HG02943 (cell line): ENCODE results near the gene CAND1.
"Not testable (repeated sequence)": the region's sequence is repeated elsewhere in the genome, so short reads cannot be mapped to it uniquely, and the experiment has no call there.

Experiments
- ATAC-seq: cut with Tn5 transposase; IDR thresholded peaks from one replicate; pipeline ENCODE4 v1.9.1; 2021; ENCODE audit warnings: mild to moderate bottlenecking, low read depth, moderate library complexity; ENCODE audit not compliant: unreplicated experiment

Gene CAND1

DNA sequence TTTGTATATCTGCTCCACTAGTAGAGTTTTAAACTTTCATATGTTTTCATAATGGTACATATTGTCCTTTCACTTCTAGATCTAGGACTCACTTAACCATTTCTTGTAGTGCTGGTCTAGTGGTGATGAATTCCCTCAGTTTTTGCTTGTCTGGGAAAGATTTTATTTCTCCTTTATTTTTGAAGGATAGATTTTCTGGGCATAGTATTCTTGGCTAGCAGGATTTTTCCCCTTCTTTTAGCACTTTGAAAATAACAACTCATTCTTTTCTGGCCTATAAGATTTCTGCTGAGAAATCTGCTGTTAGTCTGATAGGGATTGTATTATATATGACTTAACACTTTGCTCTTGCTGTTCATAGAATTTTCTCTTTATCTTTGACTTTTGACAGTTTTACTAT lies 69.3 kb downstream of the CAND1 start:
- ATAC-seq = no peak

DNA sequence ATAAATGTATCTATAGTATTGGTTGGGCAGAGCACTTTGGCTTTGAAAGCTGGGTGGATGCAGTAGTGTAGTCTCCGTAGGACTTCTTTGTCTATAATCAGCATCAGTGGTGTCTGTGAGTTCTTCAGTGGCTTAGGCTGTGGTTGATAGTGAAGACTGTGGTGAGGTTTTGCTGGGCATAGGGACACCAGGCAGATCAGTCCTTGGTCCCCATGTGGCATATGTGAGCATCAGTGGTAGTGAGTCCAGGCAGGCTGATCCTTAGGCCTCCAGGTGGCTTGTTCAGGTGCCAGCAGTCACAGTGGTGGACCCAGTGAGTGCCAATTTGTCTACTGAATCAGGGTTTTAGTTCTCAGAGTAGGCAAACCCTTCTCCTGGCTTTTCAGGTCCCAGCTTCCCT lies 70.4 kb downstream of the CAND1 start:
- ATAC-seq = no peak

DNA sequence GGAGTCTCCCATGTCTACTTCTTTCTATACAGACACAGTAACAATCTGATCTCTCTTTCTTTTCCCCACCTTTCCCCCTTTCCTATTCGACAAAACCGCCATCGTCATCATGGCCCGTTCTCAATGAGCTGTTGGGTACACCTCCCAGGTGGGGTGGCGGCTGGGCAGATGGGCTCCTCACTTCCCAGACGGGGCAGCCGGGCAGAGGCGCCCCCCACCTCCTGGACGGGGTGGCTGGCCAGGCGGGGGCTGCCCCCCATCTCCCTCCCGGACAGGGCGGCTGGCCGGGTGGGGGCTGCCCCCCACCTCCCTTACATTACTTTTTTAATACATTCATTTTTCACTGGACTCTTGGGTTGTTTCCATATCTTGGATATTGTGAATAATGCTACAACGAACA lies 71.9 kb downstream of the CAND1 start:
- ATAC-seq = not testable (repeated sequence)

DNA sequence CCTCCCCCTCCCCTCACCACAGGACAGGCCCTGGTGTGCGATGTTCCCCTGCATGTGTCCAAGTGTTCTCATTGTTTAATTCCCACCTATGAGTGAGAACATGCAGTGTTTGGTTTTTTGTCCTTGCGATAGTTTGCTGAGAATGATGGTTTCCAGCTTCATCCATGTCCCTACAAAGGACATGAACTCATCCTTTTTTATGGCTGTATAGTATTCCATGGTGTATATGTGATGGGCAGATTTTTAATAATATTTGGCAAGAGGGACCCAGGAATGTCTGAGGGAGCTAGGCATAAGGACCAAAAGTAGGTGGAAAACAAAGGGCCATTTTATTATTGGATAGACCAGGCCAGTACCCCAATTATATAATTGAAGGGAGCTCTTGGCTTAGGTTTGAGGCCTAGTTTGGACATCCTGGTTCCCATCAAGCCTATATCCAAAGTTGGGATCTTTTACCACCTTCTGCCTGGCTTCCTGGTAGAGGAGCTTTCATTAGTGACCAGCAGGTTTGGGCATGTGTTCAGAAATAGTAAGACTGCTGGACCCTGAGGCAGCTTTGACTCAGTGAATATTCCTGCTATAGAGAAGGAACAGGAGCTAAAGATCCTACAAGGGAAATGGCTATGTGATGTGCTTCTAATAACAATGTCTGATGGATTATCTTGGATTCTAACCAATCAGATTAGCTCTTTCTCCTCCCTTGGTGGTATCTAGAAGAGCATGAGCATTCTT lies 76.0 kb downstream of the CAND1 start:
- no peak for ATAC-seq

DNA sequence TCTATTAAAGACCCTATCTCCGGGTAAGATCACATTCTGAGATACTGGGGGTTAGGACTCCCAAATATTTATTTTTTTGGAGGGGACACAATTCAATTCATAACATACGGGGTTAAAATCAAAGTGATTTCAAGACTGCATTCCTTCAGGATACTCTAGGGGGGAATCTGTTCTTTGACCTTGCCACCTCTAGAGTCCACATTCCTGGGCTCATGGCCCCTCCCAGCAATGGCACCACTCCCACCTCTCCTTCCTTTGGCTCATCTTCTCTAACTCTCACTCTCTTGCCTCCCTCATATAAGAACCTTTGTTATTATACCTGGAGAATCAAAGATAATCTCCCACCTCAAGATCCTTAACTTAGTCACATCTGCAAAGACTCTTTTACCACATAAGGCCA lies 79.5 kb downstream of the CAND1 start:
- no peak for ATAC-seq

DNA sequence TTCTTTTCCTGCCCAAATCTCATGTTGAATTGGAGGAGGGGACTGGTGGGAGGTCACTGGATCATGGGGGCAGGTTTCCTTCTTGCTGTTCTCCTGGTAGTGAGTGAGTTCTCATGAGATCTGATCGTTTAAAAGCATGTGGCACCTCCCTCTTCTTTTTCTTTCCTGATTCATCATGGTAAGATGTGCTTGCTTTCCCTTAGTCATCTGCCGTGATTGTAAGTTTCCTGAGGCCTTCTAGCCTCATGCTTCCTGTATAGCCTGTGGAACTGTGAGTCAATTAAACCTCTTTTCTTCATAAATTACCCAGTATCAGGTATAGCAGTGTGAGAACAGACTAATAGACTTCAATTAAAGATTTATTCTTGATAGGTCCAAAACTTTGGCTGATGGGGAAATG lies 83.5 kb downstream of the CAND1 start:
- no peak for ATAC-seq

DNA sequence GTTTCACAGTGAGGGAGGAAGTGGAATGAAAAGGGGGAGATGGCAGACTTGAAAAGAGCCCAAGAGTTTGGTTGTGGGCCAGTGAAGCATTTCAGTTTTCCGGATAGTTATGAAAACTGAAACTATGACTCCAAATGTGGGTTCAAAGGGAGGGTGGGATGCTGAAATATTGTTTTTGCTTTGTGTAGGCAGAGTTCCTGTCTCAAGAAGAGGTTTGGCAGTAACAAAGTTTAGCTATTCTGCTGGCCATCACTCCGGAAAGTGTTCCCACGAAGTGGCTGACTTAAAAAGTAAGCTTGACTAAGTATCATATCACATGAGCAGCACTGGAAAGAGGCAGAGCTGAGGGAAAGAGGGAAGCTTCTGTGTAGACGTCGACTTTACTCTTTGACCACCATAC lies 85.2 kb downstream of the CAND1 start:
- no peak for ATAC-seq

DNA sequence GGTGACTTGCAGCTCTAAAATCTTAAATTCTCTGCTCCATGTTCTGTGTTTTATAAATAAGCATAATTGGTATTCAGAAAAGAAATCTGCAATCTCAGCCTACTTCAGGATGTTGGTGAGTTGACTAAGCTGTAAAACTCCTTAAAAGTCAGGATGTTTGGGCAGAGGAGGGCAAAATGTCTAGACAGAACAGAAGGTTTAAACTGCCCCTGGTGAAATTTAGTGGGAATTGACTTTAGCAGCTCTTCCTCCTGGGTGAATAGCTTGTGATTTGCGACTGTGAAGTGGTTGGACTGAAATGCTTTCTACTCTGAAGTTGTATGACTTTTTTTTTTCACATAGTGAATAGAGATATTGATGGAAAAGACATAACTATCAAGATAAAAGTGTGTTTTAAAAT lies 85.8 kb downstream of the CAND1 start:
- ATAC-seq = no peak

DNA sequence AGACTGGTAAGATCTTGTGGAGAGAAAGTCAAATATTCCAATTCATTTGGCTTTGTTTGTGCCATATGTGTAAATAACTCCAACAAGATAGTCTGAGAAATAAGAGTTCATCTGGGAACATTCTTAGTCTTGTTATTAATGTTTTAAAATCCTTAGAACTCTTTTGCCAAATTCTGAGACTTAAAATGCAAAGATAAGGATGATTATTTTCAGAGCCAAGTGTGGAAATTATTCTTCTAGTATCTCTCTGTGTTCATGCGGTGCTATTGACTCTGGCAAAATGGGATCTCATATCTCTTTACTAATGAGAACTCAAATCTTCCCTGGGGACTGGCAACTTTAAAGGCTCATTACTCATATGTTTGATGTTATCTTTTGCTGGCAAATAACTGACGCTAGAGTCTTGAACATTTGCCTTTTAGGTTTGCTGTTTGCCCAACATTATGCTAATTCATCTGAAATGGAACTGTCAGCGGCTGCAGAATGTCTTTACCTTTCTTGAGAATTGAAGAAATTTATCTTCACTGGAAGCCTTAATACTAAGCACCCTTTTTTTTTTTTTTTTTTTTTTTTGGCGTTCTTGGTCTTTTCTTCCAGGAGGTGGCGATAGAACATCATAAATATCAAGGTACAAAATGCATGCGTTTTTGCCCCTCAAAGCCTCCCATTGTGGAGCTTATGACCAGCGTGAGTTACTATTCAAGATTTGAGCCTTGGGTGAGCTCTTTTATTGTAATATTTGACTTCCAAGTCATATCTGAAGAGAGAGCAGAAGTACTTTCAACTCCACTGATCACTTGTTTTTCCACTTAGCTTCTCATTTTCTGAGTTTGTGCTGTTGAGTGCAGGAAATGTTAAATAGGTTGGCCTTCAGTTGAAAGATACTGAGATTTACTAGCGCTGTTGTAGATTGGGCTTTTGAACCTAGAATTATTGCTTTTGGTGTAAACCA lies 86.5 kb downstream of the CAND1 start:
- no peak for ATAC-seq

DNA sequence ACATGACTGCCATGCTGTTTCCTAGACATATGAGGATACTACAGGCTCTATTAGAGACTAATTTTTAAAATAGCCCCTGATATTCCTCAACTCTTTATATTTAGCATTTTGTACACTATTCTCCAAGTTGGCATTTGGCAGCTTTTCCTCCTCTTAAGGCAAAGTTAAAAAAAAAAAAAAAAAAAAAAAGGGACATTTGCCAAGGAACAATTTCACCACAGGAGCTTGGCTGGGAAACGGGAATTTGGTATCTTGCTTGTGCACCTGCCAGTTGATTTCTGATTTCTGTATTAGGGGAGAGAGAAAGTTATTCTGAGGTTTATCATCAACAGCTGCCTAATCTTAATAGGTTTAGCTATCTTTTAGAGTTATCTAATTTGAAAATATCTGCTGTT lies 87.2 kb downstream of the CAND1 start:
- no peak for ATAC-seq

DNA sequence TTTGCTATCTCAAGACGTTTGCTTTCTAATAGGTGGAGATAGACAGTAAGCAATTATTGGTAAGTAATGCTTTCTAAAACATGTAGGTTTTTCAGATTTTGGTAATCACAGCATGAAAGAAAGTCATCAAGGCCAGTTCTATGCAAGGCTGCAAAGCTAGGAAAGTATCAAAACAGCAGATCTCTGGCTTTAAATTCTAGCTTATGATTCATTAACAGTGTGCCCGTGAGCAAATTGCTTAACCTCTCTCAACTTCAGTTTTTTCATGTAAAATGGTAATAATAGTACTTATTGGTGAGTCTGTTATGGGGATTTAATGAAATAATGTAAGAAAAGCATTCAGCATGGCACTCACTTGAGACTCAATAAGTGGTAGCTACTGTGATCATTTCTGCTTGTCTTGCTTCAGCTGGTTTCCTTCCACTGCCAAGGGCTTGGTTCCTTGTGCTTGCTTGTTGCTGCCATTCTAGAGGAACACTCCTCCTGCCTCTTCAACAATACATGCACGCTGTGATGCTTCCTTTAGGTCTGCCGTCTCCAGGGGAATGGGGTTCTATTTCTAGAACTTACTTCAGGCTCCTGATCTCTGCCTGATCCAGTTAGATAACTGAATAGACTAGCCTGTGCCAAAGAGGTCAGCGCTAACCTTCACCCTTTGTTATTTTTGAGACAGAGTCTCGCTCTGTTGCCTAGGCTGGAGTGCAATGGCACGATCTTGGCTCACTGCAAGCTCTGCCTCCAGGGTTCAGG lies 88.4 kb downstream of the CAND1 start:
- ATAC-seq = no peak

DNA sequence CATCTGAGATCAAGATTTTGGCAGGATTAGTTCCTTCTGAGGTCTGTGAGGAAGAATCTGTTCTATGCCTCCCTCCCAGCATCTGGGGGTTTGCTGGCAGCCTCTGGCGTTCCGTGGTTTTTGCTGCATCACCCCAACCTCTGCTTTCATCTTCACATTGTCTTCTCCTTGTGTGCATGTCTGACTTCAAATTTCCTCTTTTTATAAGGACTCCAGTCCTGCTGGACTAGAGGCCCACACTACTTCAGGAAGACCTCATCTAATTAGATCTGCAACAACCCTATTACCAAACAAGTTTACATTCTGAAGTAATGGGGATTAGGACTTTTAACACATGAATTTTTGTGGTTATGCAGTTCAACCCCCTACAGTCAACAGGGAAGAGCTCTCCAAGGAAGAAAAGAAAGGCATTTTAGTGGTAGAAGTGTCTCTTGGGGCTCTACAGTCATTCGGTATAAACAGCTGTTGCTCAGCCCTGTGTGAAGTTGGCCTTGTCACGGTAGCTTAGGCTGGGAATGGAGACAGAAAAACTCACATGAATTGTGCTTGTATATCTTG lies 89.7 kb downstream of the CAND1 start:
- no peak for ATAC-seq

DNA sequence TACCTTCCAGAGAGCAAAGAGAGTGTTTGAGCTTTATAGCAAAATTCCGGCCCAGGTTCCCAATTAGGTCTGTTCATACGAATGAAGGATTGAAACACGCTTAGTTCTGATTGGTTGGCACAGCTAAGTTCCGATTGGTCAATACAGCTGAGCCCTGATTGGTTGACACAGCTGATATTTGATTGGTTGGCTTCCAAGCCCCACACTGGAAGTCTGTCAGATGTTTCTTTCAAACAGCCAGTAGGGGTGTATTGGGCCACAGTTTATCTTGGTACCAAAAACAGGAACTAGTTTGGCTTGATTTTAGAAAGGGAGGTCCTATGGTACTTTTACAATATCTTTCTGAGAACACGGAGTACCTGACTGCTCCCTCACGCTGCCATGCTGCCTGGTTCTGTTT lies 93.4 kb downstream of the CAND1 start:
- no peak for ATAC-seq

DNA sequence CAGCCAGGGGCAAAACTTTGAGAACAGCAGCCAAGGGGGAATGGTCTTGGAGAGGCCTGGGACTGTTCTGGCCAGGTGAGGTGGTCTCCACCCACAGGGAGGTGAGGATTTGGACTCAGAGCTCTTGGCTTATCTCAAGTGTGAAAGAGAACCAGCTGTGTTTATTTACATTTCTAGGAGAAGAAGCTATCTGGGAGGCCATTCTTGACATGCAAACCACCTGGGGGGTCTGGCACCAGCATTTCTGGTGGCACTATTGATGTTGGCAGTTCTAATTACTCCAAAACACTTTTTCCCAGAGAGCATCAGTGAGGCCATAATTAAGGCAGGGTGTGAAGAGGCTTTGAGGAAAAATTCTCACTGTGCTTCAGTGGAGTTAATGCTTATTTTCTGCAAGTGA lies 95.1 kb downstream of the CAND1 start:
- no peak for ATAC-seq

DNA sequence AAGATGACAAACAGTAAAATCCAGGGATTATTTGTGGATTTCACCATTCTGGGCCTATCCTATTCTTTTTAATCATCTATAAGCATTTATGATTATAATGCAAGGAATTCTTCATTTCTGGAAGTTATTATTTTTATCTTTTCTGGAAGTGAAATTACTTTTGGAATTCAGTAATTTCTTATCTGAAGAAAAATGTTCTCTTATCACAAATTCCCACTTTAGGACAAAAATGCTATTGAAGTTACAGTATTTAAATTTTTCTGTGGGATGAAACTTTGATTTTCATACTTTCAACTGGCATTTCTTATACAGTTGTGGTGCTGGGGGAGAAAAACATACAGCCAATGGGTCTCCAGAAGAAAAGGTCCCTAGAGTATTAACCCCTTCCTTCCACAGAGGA lies 96.0 kb downstream of the CAND1 start:
- ATAC-seq = no peak

DNA sequence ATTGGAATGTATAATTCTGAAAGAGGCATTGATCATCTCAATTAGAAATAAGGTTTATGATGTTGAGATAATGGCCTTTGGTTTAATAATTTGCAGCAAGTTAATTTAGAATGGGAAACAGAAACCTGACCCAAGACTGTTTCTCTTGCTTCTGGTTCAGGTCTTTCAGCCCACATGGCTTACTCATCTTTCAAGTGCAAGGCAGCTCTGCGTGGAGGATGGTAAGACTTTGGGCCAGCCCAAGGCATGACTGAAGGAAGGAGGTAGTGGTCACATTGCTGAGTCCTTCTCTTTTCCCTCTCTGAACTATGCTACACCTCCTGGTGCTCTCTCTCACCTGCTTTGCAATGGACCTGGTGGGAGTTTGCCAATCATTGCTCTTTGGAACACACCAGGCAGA lies 98.7 kb downstream of the CAND1 start:
- ATAC-seq = no peak
